Breast epithelium (tissue), 4 donors: ENCODE data around the gene DPEP1. TPM values are rescaled to one million over a fixed set of nuclear protein-coding genes. Genes with fewer than 3 reads are reported as not detected.

Experiments
- DNase-seq, 2 donors: peaks; one replicate each; pipeline ENCODE4 v3.0.0-alpha.2; 2019; ENCODE audit warnings: low spot score in 2 of 2
- H3K27ac ChIP-seq, 2 donors: fragments of 200-600 bp; sonication (generic) in 1 of 2; one replicate each; pipeline ENCODE4 v1.5.1; 2016 to 2019; ENCODE audit warnings: mild to moderate bottlenecking in 1 of 2
- H3K27me3 ChIP-seq, 2 donors: fragments of 200-600 bp; sonication (generic) in 1 of 2; one replicate each; pipeline versions ENCODE4 v1.5.1 to v1.6.0; 2017 to 2019; ENCODE audit warnings: control low read depth in 1 of 2, mild to moderate bottlenecking in 1 of 2
- H3K36me3 ChIP-seq: fragments of 200-600 bp; one replicate; pipeline ENCODE4 v1.5.1; 2019
- H3K4me1 ChIP-seq, 2 donors: fragments of 200-600 bp; sonication (generic); one replicate each; pipeline ENCODE4 v1.5.1; 2016 to 2019; ENCODE audit warnings: control low read depth in 1 of 2
- H3K4me3 ChIP-seq, 3 donors: fragments of 200-600 bp; sonication (generic); 1 replicate in 2 of 3; 2 replicates in 1 of 3; pipeline ENCODE4 v1.5.1; 2016 to 2019; ENCODE audit warnings: mild to moderate bottlenecking in 3 of 3, moderate library complexity in 2 of 3
- H3K9me3 ChIP-seq, 2 donors: fragments of 200-600 bp; sonication (generic) in 1 of 2; one replicate each; pipeline ENCODE4 v1.5.1; 2016 to 2019; ENCODE audit warnings: control low read depth in 1 of 2
- POLR2A ChIP-seq: fragments of 450-650 bp; IDR thresholded peaks from one replicate; pipeline ENCODE4 v1.6.1; 2016; ENCODE audit warnings: antibody characterized with exemption, mild to moderate bottlenecking, moderate library complexity
- POLR2AphosphoS5 ChIP-seq, 3 donors: sonication (generic); formaldehyde crosslinking; IDR thresholded peaks; one replicate each; pipeline ENCODE4 v1.6.1; 2017; ENCODE audit warnings: antibody characterized with exemption in 3 of 3
- intact Hi-C: fragments of 100-400 bp; cut with DNase I; formaldehyde crosslinking; loops from one replicate; pipeline ENCODE4 v1.15.1; 2023; ENCODE audit warnings: low total_unique reads
- total RNA-seq, 3 donors: library from RNA; depleted of rRNA; stranded (reverse); fragments of >200 nt; gene quantifications; one replicate each; pipeline ENCODE4 v1.1.0, GENCODE V29; 2016
- TF ChIP-seq, protein P1 (sequence below), 3 donors: fragments of 450-650 bp; IDR thresholded peaks; one replicate each; pipeline ENCODE4 v1.5.1; 2016 to 2017; ENCODE audit warnings: antibody characterized with exemption in 3 of 3, mild to moderate bottlenecking in 3 of 3, moderate library complexity in 3 of 3

Gene DPEP1
- total RNA-seq, 3 donors from 2014 or later = 0.59 to 0.98 (median 0.80) TPM

DNA sequence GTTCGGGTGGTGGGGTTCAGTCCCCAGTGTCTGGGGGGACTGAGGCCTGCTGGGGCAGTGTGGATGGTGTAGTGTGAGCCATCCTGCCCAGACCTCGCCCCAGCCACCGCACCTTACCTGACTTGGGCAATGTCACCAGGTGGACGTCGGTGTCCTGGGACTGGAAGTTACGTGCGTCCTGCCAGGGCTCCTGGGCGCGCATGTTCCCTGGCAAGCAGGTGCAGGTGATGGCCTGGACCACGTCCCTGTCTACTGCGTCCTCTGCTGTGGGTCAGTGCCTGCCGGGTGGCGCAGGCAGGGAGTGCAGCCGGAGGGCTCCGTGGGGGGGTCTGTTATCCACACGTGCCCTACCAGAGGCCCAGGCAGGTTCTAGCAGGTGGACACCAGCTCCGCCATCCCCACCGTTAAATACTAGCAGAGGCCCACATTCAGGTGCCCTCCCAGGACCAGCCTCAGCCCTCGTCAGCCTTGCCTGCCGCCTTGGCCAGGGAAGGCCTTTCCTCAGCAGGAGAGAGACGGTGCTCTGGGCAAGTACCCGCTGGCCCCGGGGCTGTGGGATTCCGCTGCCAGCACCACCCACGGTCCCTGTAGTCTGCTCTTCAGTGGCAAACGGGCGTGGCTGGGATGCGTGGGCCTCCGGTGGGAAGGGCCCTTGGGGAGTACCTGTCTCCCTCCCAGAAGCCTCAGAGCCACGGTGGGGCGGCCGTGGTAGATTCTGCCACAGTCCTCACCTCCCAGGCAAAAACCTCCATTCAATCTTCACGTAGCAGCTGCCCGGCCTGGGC is 8.1 kb upstream of the DPEP1 start:
- intact Hi-C loops = no loop called here
- TF ChIP-seq POLR2AphosphoS5 (IDR thresholded peaks at IDR 0.05) (no peak), POLR2A (no peak)
- TF ChIP-seq, protein P1, sequence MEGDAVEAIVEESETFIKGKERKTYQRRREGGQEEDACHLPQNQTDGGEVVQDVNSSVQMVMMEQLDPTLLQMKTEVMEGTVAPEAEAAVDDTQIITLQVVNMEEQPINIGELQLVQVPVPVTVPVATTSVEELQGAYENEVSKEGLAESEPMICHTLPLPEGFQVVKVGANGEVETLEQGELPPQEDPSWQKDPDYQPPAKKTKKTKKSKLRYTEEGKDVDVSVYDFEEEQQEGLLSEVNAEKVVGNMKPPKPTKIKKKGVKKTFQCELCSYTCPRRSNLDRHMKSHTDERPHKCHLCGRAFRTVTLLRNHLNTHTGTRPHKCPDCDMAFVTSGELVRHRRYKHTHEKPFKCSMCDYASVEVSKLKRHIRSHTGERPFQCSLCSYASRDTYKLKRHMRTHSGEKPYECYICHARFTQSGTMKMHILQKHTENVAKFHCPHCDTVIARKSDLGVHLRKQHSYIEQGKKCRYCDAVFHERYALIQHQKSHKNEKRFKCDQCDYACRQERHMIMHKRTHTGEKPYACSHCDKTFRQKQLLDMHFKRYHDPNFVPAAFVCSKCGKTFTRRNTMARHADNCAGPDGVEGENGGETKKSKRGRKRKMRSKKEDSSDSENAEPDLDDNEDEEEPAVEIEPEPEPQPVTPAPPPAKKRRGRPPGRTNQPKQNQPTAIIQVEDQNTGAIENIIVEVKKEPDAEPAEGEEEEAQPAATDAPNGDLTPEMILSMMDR (IDR thresholded peaks at IDR 0.05) = no peak
- H3K27me3 ChIP-seq = peaks cover 0 to 13% of the 10 kb centered on the region in 2 donors

DNA sequence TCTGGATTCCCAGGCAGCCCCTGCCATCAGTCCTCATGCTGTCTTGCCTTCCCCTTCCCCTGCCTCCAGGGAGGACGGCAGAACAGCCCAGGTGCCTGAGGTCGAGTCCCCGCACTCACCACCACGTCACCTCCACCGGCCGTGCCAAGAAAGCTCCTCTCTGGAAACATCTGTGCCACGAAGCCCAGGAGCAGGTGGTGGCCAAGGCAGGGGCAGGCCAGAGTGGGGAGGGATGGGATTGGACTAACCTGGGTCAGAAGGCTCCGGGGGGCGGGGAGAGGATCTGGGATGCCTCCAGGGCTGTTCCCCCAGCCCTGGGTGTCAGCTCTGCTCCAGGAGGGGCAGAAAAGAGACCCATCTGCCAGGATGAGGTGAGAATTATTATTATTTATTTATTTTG is 7.4 kb upstream of the DPEP1 start:
- intact Hi-C loops = no loop called here
- H3K27me3 ChIP-seq = peaks cover 0 to 13% of the 10 kb centered on the region in 2 donors

More for the DNA sequence above, 8.1 kb upstream of the DPEP1 start:
- DNase-seq = no peak
- H3K4me3 ChIP-seq = no peak overlapping the region
- H3K27ac ChIP-seq = no peak overlapping the region
- H3K9me3 ChIP-seq = no peaks in the 10 kb centered on the region
- no peaks in the 10 kb centered on the region for H3K36me3 ChIP-seq
- H3K4me1 ChIP-seq = peaks cover 3 to 6% of the 10 kb centered on the region in 2 donors

DNA sequence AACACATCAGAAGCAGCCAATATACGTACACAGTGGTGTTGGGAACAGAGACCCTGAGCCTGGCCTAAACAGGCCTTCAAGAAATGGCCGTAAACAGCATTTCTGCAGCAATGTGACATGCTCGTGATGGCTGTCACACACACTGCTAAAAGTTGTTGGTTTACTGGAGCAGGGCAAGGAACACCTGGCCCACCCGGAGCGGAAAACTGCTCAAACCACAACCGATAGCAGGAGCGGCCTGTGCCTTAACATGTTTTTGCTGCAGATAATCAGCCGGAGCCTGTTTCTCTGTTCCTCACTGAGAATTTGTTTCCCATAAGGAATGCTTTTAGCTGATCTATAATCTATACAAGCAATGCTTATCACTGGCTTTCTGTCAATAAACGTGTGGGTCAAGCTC is 6.0 kb upstream of the DPEP1 start:
- peaks cover 3 to 4% of the 10 kb centered on the region in 2 donors for H3K4me1 ChIP-seq
- peaks cover 0 to 13% of the 10 kb centered on the region in 2 donors for H3K27me3 ChIP-seq
- H3K4me3 ChIP-seq = no peak overlapping the region
- intact Hi-C loops = no loop called here
- no peak overlapping the region for H3K27ac ChIP-seq
- no peaks in the 10 kb centered on the region for H3K9me3 ChIP-seq
- no peaks in the 10 kb centered on the region for H3K36me3 ChIP-seq
- TF ChIP-seq POLR2AphosphoS5 (IDR thresholded peaks at IDR 0.05) (no peak), POLR2A (no peak)
- TF ChIP-seq, protein P1 (IDR thresholded peaks at IDR 0.05) = no peak
- no peak for DNase-seq

More for the DNA sequence above, 7.4 kb upstream of the DPEP1 start:
- H3K9me3 ChIP-seq = no peaks in the 10 kb centered on the region
- H3K27ac ChIP-seq = no peak overlapping the region
- no peaks in the 10 kb centered on the region for H3K36me3 ChIP-seq
- H3K4me3 ChIP-seq = no peak overlapping the region
- TF ChIP-seq POLR2AphosphoS5 (IDR thresholded peaks at IDR 0.05) = no peak
- TF ChIP-seq, protein P1 (IDR thresholded peaks at IDR 0.05) = no peak
- no peak for TF ChIP-seq POLR2A
- no peak for DNase-seq
- H3K4me1 ChIP-seq = peaks cover 3 to 6% of the 10 kb centered on the region in 2 donors

DNA sequence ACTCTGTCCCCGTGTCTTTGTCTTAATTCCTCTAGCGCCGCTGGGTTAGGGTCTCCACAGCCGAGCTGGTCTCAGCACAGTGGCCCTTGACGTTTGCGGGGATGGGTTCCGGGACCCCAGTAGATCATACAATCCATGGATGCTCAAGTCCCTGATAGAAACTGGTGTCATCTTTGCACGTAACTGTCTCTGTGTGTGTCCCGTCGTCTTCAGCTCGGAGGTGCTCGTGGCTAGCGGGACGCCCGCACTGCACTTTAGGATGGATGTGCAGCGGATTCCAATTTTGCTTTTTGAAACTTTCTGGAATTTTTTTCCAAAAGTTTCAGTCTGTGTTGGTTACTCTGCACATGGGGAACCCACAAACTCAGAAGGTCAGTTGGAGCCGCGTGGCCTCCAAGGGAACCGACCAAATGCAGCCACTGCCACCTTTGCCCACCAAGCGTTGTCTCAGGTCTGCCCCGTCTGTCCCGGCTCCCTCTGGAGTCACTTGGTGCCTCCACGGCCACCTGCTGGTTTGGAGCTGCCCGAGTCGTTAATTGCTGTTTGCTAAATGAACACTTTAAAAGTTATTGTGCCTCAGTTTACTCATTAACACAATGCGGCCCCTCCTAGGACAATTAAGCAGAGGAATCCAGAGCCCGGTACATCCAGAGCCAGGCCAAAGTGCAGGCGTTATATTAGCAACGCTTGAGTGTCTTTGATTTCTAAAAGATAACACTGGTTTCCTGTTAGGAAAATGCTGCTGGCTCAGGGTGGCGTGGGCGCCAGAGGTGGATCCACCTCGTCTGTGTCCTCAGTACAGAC is 5.3 kb upstream of the DPEP1 start:
- H3K4me3 ChIP-seq = no peak overlapping the region
- TF ChIP-seq, protein P1 (IDR thresholded peaks at IDR 0.05) = no peak
- TF ChIP-seq POLR2AphosphoS5 (IDR thresholded peaks at IDR 0.05) (no peak), POLR2A (no peak)
- intact Hi-C loops = no loop called here
- no peak overlapping the region for H3K27ac ChIP-seq
- no peaks in the 10 kb centered on the region for H3K4me1 ChIP-seq
- H3K27me3 ChIP-seq = peaks cover 0 to 13% of the 10 kb centered on the region in 2 donors
- no peak for DNase-seq
- no peaks in the 10 kb centered on the region for H3K36me3 ChIP-seq
- H3K9me3 ChIP-seq = no peaks in the 10 kb centered on the region

DNA sequence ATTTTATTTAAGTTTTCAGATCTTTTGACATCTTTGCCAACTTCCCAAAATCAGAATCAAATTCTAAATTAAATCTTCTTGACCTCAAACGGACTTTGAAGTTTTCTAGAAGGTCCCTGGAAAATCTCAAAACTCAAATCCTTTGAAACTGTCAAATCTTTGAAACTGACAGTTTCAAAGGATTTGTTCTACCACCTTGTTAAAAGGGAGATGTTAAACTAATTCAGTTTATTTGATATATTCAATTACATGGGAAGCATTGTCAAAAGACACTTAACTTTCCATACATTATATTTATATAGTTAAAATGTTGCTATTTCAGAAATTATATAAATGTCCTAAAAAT is 3.4 kb upstream of the DPEP1 start:
- H3K27ac ChIP-seq = no peak overlapping the region
- peaks cover 0 to 11% of the 10 kb centered on the region in 2 donors for H3K27me3 ChIP-seq
- DNase-seq = no peak
- H3K9me3 ChIP-seq = no peaks in the 10 kb centered on the region
- TF ChIP-seq, protein P1 (IDR thresholded peaks at IDR 0.05) = no peak
- no peak for TF ChIP-seq POLR2A
- no peak for TF ChIP-seq POLR2AphosphoS5 (IDR thresholded peaks at IDR 0.05)
- no peak overlapping the region for H3K4me3 ChIP-seq
- intact Hi-C loops = no loop called here
- no peaks in the 10 kb centered on the region for H3K36me3 ChIP-seq
- H3K4me1 ChIP-seq = no peaks in the 10 kb centered on the region
